ENCODE data around the gene ZNF839. TPM values are rescaled to one million over a fixed set of nuclear protein-coding genes. Genes with fewer than 3 reads are reported as not detected.
"Not testable (repeated sequence)": the region's sequence is repeated elsewhere in the genome, so short reads cannot be mapped to it uniquely, and the experiment has no call there.

Gene ZNF839
- total RNA-seq, 4 donors from 2014 or later, result 10.6 to 19.9 (median 13.8) TPM

DNA sequence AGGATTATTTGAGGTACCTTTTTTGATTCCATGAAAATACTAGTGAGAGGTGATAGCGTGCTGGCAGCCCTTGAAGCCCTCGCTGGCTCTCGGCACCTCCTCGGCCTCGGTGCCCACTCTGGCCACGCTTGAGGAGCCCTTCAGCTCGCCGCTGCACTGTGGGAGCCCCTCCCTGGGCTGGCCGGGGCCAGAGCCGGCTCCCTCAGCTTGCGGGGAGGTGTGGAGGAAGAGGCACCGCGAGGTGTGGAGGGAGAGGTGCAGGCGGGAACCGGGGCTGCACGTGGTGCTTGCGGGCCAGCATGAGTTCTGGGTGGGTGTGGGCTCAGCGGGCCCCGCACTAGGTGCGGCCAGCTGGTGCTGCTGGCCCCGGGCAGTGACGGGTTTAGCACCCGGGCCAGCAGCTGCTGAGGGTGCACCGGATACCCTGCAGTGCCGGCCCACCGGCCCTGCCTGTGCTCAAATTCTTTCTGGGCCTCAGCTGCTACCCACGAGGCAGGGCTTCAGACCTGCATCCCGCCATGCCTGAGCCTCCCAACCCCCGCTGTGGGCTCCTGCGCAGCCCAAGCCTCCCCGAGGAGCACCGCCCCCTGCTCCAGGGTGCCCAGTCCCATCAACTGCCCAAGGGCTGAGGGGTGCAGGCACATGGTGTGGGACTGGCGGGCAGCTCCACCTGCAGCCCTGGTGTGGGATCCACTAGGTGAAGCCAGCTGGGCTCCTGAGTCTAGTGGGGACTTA is 21.9 kb upstream of the ZNF839 start:
- no peaks in the 10 kb centered on the region for H3K27me3 ChIP-seq
- peaks cover 0 to 15% (median 0%) of the 10 kb centered on the region in 4 donors for H3K4me1 ChIP-seq
- peaks cover 0 to 15% (median 0%) of the 10 kb centered on the region in 3 donors for H3K36me3 ChIP-seq
- H3K4me3 ChIP-seq, result no peak overlapping the region
- H3K9me3 ChIP-seq, result no peaks in the 10 kb centered on the region
- 95 to 97% methylated on average over 26 to 30 of the region's 33 CpGs for WGBS, 2 donors
- no peak overlapping the region for H3K27ac ChIP-seq
- TF ChIP-seq EP300 (IDR thresholded peaks at IDR 0.05) (no peak), POLR2A (IDR thresholded peaks at IDR 0.05) (no peak)
- TF ChIP-seq, protein P1, sequence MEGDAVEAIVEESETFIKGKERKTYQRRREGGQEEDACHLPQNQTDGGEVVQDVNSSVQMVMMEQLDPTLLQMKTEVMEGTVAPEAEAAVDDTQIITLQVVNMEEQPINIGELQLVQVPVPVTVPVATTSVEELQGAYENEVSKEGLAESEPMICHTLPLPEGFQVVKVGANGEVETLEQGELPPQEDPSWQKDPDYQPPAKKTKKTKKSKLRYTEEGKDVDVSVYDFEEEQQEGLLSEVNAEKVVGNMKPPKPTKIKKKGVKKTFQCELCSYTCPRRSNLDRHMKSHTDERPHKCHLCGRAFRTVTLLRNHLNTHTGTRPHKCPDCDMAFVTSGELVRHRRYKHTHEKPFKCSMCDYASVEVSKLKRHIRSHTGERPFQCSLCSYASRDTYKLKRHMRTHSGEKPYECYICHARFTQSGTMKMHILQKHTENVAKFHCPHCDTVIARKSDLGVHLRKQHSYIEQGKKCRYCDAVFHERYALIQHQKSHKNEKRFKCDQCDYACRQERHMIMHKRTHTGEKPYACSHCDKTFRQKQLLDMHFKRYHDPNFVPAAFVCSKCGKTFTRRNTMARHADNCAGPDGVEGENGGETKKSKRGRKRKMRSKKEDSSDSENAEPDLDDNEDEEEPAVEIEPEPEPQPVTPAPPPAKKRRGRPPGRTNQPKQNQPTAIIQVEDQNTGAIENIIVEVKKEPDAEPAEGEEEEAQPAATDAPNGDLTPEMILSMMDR (IDR thresholded peaks at IDR 0.05), result no peak
- no peak for DNase-seq (ENCODE audit: low spot score in 2 of 2)

- Histone ChIP-seq H3K4me1 (peaks cover 0 to 15% (median 0%) of the 10 kb centered on the region in 4 donors), H3K36me3 (peaks cover 0 to 15% (median 0%) of the 10 kb centered on the region in 3 donors)
- H3K9me3 ChIP-seq; DNase-seq (ENCODE audit: low spot score in 2 of 2); H3K4me3 ChIP-seq; H3K27ac ChIP-seq; H3K27me3 ChIP-seq: not testable (repeated sequence)
- 88 to 91% methylated on average over 12 of the region's 12 CpGs for WGBS, 2 donors
These were observed 21.1 kb upstream of the ZNF839 start for GRCh38 chr14:102298303-102299070.

GRCh38 chr14:102303664-102304063 is 15.9 kb upstream of the ZNF839 start:
- H3K36me3 ChIP-seq, result peaks cover 0 to 2% (median 0%) of the 10 kb centered on the region in 3 donors
- peaks cover 0 to 14% (median 0%) of the 10 kb centered on the region in 4 donors for H3K4me1 ChIP-seq
- H3K27me3 ChIP-seq, result no peaks in the 10 kb centered on the region
- no peak overlapping the region for H3K4me3 ChIP-seq
- DNase-seq (ENCODE audit: low spot score in 2 of 2), result no peak
- TF ChIP-seq, protein P1 (IDR thresholded peaks at IDR 0.05), result no peak
- TF ChIP-seq POLR2A (IDR thresholded peaks at IDR 0.05), result no peak
- TF ChIP-seq EP300 (IDR thresholded peaks at IDR 0.05), result no peak
- H3K27ac ChIP-seq, result no peak overlapping the region
- 86 to 93% methylated on average over 3 of the region's 3 CpGs for WGBS, 2 donors
- H3K9me3 ChIP-seq, result no peaks in the 10 kb centered on the region

- H3K27me3 ChIP-seq, result no peaks in the 10 kb centered on the region
- no peaks in the 10 kb centered on the region for H3K9me3 ChIP-seq
- H3K27ac ChIP-seq, result peak within 1 kb of the TSS in 3 of 4 donors; percentile 58 to 76 (median 69)
- peaks cover 0 to 14% (median 0%) of the 10 kb centered on the region in 4 donors for H3K4me1 ChIP-seq
- no peaks in the 10 kb centered on the region for H3K36me3 ChIP-seq
- peak within 1 kb of the TSS; percentile 48 to 70 (median 62) for H3K4me3 ChIP-seq
- WGBS, 2 donors, result 1 to 2% methylated on average over 49 to 50 of the region's 53 CpGs
- DNase-seq (ENCODE audit: low spot score in 2 of 2), result peak; percentile 90 to 91
- TF ChIP-seq POLR2A (IDR thresholded peaks at IDR 0.05) (no peak), EP300 (IDR thresholded peaks at IDR 0.05) (peak; percentile 67 to 84)
- TF ChIP-seq, protein P1 (IDR thresholded peaks at IDR 0.05), result peak in 1 of 5 experiments; percentile 32
These were observed 14.7 kb upstream of the ZNF839 start, which contains the start of gene MOK for GRCh38 chr14:102304611-102305506. TSS of gene MOK (minus strand) at chr14:102305164. CDS start at chr14:102304968, 196 bp downstream.

Data from tibial nerve (tissue), 4 donors.